ENCODE measurements around the gene ZNF790.

ZNF790 gene

DNA sequence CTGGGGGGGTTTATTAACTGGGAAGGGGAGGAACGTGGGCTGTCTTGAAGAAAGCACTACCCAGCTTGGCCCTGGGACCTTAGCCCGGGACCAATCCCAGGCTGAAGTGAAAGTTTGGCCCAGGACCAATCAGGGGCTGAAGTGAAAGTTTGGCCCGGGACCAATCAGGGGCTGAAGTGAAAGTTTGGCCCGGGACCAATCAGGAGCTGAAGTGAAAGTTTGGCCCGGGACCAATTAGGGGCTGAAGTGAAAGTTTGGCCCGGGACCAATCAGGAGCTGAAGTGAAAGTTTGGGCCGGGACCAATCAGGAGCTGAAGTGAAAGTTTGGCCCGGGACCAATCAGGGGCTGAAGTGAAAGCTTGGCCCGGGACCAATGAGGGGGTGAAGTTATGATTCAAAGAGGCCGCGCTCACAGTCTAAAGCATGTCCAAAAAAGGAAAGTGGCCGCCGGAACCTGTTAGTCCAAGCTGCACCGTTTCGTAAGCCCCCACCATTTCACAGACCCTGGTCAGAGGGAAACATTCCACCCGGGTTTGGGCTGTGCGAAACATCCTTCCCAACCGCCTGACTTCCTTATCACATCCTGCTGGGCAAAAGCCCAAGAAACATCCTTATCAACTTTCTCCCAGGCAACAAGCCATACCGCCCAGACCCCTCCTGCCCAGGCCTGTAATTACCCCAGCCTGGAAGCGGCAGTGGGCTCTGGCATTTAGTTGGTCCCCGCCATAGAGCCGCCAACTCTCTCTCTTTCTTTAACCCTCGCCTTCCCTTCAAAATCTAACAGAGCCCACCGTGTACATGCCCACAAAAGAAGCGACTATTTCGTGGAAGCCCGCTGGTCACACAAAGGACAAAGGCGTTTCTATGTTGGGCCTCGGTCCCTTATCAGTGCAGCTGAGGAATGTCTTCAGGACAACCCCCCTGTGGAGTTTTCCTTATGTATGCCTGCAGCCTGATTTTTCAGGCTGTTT is 66.6 kb downstream of the ZNF790 start:
- TF ChIP-seq, protein P1, sequence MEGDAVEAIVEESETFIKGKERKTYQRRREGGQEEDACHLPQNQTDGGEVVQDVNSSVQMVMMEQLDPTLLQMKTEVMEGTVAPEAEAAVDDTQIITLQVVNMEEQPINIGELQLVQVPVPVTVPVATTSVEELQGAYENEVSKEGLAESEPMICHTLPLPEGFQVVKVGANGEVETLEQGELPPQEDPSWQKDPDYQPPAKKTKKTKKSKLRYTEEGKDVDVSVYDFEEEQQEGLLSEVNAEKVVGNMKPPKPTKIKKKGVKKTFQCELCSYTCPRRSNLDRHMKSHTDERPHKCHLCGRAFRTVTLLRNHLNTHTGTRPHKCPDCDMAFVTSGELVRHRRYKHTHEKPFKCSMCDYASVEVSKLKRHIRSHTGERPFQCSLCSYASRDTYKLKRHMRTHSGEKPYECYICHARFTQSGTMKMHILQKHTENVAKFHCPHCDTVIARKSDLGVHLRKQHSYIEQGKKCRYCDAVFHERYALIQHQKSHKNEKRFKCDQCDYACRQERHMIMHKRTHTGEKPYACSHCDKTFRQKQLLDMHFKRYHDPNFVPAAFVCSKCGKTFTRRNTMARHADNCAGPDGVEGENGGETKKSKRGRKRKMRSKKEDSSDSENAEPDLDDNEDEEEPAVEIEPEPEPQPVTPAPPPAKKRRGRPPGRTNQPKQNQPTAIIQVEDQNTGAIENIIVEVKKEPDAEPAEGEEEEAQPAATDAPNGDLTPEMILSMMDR (IDR thresholded peaks at IDR 0.05; ENCODE audit: borderline replicate concordance, insufficient read depth, low read depth, low read length) = no peak

More for the DNA sequence above, 66.6 kb downstream of the ZNF790 start:
- peak overlapping the region; percentile 92 for H3K4me3 ChIP-seq (ENCODE audit: low read depth, low read length)
